DND-41 (cell line): ENCODE measurements around the gene ANKRD39.
A peak's percentile ranks its signal among the peaks of the same experiment; 100 is the strongest.

Experiments used
- ATAC-seq: fragments of 200-7000 bp; cut with Tn5 transposase; 3 replicates; pipeline ENCODE4 v1.9.1; 2021; ENCODE audit warnings: low read depth; ENCODE audit not compliant: insufficient read depth
- DNase-seq: peaks from one replicate; pipeline ENCODE4 v3.0.0-alpha.2; 2020
- H2AFZ ChIP-seq: 2 replicates; pipeline ENCODE4 v1.6.0; 2012; ENCODE audit warnings: low read depth, low read length
- H3K27ac ChIP-seq: 2 replicates; pipeline ENCODE4 v1.5.1; 2012; ENCODE audit warnings: low read length, inconsistent platforms
- H3K27me3 ChIP-seq: fragments of 200-600 bp; sonication (generic); 2 replicates; pipeline ENCODE4 v1.6.0; 2012; ENCODE audit warnings: low read length, mild to moderate bottlenecking, inconsistent platforms; ENCODE audit not compliant: insufficient read depth, poor library complexity
- H3K36me3 ChIP-seq: 2 replicates; pipeline ENCODE4 v1.5.1; 2012; ENCODE audit warnings: low read length, inconsistent platforms; ENCODE audit not compliant: insufficient read depth
- H3K4me1 ChIP-seq: 2 replicates; pipeline ENCODE4 v1.5.1; 2012; ENCODE audit warnings: mild to moderate bottlenecking, low read length; ENCODE audit not compliant: insufficient read depth
- H3K4me2 ChIP-seq: 2 replicates; pipeline ENCODE4 v1.6.0; 2012; ENCODE audit warnings: mild to moderate bottlenecking, moderate library complexity, low read length, inconsistent platforms; ENCODE audit not compliant: insufficient read depth
- H3K4me3 ChIP-seq, 2 experiments: fragments of 200-600 bp in 1 of 2; shearing (Covaris generic) in 1 of 2; 2 replicates each; pipeline ENCODE4 v1.5.1; 2012 to 2016; ENCODE audit warnings: inconsistent platforms in 2 of 2, low read length in 2 of 2, mild to moderate bottlenecking in 2 of 2, low read depth in 1 of 2, moderate library complexity in 1 of 2
- H3K79me2 ChIP-seq: 2 replicates; pipeline ENCODE4 v1.6.0; 2012; ENCODE audit warnings: low read length, inconsistent platforms; ENCODE audit not compliant: insufficient read depth
- H3K9ac ChIP-seq: 2 replicates; pipeline ENCODE4 v1.6.0; 2012; ENCODE audit warnings: low read depth, mild to moderate bottlenecking, inconsistent platforms, low read length, moderate library complexity
- H3K9me3 ChIP-seq: 2 replicates; pipeline ENCODE4 v1.5.1; 2012; ENCODE audit warnings: low read length, moderate library complexity, mild to moderate bottlenecking, inconsistent platforms; ENCODE audit not compliant: insufficient read depth, severe bottlenecking
- H4K20me1 ChIP-seq: 2 replicates; pipeline ENCODE4 v1.6.0; 2012; ENCODE audit warnings: low read length; ENCODE audit not compliant: insufficient read depth
- EZH2 ChIP-seq: IDR thresholded peaks from 3 replicates; pipeline ENCODE4 v1.6.1; 2012; ENCODE audit warnings: borderline replicate concordance, low read depth, mild to moderate bottlenecking, moderate library complexity, low read length, inconsistent platforms; ENCODE audit not compliant: severe bottlenecking
- TF ChIP-seq, protein P1 (sequence below): IDR thresholded peaks from 2 replicates; pipeline ENCODE4 v1.5.1; 2012; ENCODE audit warnings: borderline replicate concordance, low read length, moderate library complexity, mild to moderate bottlenecking; ENCODE audit not compliant: poor library complexity, severe bottlenecking; ENCODE audit errors: extremely low read depth

ANKRD39 gene

DNA sequence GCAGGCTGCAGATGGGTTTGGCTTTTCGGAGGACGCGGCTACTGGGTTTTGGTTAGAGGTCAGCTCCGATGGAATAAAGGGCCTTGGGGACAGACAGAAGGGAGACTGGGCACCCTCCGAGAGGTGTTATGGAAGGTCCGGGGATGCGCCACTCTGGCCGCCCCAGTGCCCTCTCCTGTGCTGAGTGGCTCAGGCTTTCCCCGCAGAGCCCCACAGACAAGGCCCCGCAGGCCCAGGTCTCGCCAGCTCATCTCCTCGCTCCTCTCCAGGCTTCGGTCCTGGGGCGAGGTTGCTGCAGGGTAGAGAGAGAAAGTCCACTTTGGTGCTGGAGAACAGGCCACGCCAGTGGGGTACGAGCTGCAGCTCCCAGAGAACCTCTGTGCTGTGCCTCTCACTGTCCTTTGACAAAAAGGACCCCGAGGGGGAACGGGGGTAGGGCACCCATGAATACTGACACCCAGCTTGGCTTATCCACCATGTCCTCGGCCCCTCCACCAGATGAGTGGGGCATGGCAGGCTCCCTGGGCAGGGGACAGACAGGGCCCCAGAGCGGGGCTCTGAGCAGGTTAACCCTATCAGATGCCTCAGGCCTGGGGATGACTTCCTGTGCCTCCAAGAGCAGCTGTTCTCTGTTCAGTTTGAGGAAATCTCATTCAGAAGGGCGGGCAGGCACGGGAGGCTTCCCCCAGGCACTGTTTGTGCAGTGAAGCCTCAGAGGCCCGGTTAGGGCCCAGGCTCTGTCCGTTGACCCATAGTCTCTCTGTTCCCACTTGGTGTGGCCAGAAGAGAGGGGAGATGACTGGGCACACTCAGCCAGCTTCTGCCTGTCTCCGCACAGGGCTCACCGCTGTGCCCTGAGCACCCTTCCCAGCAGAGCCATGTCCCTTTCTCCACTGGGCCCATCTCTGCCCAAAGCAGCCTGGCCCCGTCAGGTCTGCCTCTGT, 57.5 kb downstream of the ANKRD39 start:
- Histone ChIP-seq H3K9ac (no peak overlapping the region), H3K4me3 (no peak overlapping the region), H3K4me1 (no peaks in the 10 kb centered on the region), H3K4me2 (no peak overlapping the region), H2AFZ (no peak overlapping the region), H3K9me3 (no peaks in the 10 kb centered on the region), H3K36me3 (peaks cover 47% of the 10 kb centered on the region), H3K79me2 (no peaks in the 10 kb centered on the region), H3K27ac (0 out of 2 replicates have a peak overlapping the region, but pooled peaks have one; percentile 11), H4K20me1 (no peaks in the 10 kb centered on the region; the same call in 1 of the 2 replicates), H3K27me3 (no peaks in the 10 kb centered on the region)
- no peak for DNase-seq
- no peak for TF ChIP-seq EZH2
- TF ChIP-seq, protein P1, sequence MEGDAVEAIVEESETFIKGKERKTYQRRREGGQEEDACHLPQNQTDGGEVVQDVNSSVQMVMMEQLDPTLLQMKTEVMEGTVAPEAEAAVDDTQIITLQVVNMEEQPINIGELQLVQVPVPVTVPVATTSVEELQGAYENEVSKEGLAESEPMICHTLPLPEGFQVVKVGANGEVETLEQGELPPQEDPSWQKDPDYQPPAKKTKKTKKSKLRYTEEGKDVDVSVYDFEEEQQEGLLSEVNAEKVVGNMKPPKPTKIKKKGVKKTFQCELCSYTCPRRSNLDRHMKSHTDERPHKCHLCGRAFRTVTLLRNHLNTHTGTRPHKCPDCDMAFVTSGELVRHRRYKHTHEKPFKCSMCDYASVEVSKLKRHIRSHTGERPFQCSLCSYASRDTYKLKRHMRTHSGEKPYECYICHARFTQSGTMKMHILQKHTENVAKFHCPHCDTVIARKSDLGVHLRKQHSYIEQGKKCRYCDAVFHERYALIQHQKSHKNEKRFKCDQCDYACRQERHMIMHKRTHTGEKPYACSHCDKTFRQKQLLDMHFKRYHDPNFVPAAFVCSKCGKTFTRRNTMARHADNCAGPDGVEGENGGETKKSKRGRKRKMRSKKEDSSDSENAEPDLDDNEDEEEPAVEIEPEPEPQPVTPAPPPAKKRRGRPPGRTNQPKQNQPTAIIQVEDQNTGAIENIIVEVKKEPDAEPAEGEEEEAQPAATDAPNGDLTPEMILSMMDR: no peak
- peak; percentile 49 for ATAC-seq

DNA sequence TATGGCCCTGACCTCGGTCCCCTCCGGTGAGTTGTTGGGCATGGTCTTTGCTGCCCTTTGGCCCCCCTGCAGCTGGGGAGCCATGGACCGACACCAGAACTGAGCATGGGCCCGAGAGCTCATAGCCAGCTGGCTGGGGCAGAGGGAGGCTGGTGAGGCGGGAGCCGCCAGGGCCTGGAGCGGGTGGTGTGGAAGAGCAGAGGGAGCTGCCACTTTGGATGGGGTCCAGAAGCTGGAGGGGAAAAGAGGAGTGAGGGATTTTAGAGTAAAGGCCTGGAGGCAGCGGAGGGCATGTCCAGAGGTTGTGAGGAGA, 58.2 kb downstream of the ANKRD39 start:
- H3K4me2 ChIP-seq: no peak overlapping the region
- no peaks in the 10 kb centered on the region for H3K9me3 ChIP-seq
- H3K27ac ChIP-seq: no peak overlapping the region
- no peak overlapping the region for H3K4me3 ChIP-seq
- H4K20me1 ChIP-seq: no peaks in the 10 kb centered on the region; the same call in 1 of the 2 replicates
- no peak for DNase-seq
- no peak for TF ChIP-seq EZH2
- TF ChIP-seq, protein P1: no peak
- H3K27me3 ChIP-seq: no peaks in the 10 kb centered on the region
- no peak overlapping the region for H2AFZ ChIP-seq
- no peaks in the 10 kb centered on the region; the same call in 1 of the 2 replicates for H3K79me2 ChIP-seq
- no peaks in the 10 kb centered on the region for H3K4me1 ChIP-seq
- no peak overlapping the region for H3K9ac ChIP-seq
- peaks cover 47% of the 10 kb centered on the region for H3K36me3 ChIP-seq
- ATAC-seq: no peak

DNA sequence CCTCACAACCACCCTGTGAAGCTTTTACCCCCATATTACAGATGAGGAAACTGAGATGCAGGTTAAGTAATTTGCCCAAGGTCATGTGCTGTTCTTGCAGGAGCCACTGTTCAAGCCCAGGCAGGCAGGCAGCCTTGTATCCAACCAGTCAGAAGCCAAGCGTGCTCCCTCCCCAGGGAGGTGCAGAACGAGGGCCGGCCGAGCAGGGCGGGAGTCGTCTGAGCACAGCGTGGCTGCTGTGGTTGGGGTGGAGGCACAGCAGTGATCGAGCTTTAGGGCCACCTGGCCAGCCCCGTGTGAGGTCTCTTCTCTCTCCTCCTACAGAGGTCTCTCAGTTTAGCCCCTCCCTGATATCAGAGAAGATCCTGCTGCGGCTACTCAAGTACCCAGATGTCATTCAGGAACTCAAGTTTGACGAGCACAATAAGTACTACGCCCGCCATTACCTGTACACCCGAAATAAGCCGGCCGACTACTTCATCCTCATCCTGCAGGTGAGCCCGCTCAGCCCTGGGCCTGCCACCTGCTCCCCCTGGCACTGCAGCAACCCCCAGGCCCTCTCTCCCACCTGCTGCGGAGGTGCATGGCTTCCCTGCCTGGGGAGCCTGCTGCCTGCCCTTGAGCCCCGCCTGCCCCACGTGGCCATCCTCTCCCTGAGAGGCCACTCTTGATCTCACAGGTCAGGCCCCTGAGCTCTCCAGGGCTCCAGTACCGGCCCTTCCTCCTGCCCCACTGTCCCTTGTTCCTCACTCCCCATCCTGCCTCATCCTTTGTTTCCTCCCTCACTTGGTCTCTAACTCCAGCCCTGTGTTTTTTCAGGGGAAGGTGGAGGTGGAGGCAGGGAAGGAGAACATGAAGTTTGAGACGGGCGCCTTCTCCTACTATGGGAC, 58.8 kb downstream of the ANKRD39 start:
- Histone ChIP-seq H2AFZ (no peak overlapping the region), H3K4me3 (no peak overlapping the region), H3K4me2 (no peak overlapping the region), H4K20me1 (no peaks in the 10 kb centered on the region; the same call in 1 of the 2 replicates), H3K36me3 (peaks cover 47% of the 10 kb centered on the region), H3K9ac (no peak overlapping the region), H3K27me3 (no peaks in the 10 kb centered on the region), H3K4me1 (no peaks in the 10 kb centered on the region), H3K79me2 (no peaks in the 10 kb centered on the region; the same call in 1 of the 2 replicates), H3K27ac (no peak overlapping the region), H3K9me3 (no peaks in the 10 kb centered on the region)
- ATAC-seq (no peak), DNase-seq (no peak)
- TF ChIP-seq EZH2: no peak
- TF ChIP-seq, protein P1: no peak
